Neural cell (in vitro differentiated cells): ENCODE results near the gene EBF3. TPM values are rescaled to one million over a fixed set of nuclear protein-coding genes. Genes with fewer than 3 reads are reported as not detected.

ENCODE experiments used
- H2AFZ ChIP-seq: fragments of 200-600, 300-800 bp; sonication (generic), shearing (Covaris generic); 2 replicates; pipeline ENCODE4 v1.6.0; 2014; ENCODE audit warnings: low read depth, mild to moderate bottlenecking, antibody characterized with exemption, low read length, moderate library complexity
- H3F3A ChIP-seq: fragments of 200-600 bp; shearing (Covaris generic); 2 replicates; pipeline ENCODE4 v1.6.1; 2016; ENCODE audit warnings: mild to moderate bottlenecking, moderate library complexity, mixed read lengths, antibody characterized with exemption, low read length; ENCODE audit not compliant: insufficient read depth, poor library complexity, severe bottlenecking
- H3K27ac ChIP-seq: fragments of 200-600, 300-800 bp; sonication (generic), shearing (Covaris generic); 2 replicates; pipeline ENCODE4 v1.5.1; 2014; ENCODE audit warnings: mild to moderate bottlenecking, low read length, moderate library complexity
- H3K27me3 ChIP-seq: fragments of 300-800, 200-600 bp; sonication (generic), shearing (Covaris generic); 2 replicates; pipeline ENCODE4 v1.6.0; 2014; ENCODE audit warnings: mild to moderate bottlenecking, low read depth, low read length, moderate library complexity; ENCODE audit not compliant: insufficient read depth
- H3K36me3 ChIP-seq: fragments of 300-800, 200-600 bp; sonication (generic), shearing (Covaris generic); 2 replicates; pipeline ENCODE4 v1.5.1; 2014; ENCODE audit warnings: mild to moderate bottlenecking, antibody characterized with exemption, low read length, moderate library complexity; ENCODE audit not compliant: insufficient read depth
- H3K4me2 ChIP-seq: fragments of 300-800, 200-600 bp; sonication (generic), shearing (Covaris generic); 2 replicates; pipeline ENCODE4 v1.6.0; 2014; ENCODE audit warnings: mild to moderate bottlenecking, low read length
- H3K4me3 ChIP-seq: fragments of 300-800, 200-600 bp; sonication (generic), shearing (Covaris generic); 2 replicates; pipeline ENCODE4 v1.5.1; 2014; ENCODE audit warnings: mild to moderate bottlenecking, low read length, moderate library complexity
- H3K79me2 ChIP-seq: fragments of 200-600 bp; shearing (Covaris generic); replicated peaks from 2 replicates; pipeline ENCODE4 v1.6.0; 2014; ENCODE audit warnings: mild to moderate bottlenecking, low read length, moderate library complexity; ENCODE audit not compliant: insufficient read depth
- H3K9ac ChIP-seq: fragments of 300-800, 200-600 bp; sonication (generic), shearing (Covaris generic); 2 replicates; pipeline ENCODE4 v1.6.1; 2016; ENCODE audit warnings: mild to moderate bottlenecking, low read length, mixed read lengths
- H3K9me2 ChIP-seq: fragments of 200-600 bp; shearing (Covaris generic); 2 replicates; pipeline ENCODE4 v1.6.1; 2016; ENCODE audit warnings: mild to moderate bottlenecking, low read length, mixed read lengths; ENCODE audit not compliant: insufficient read depth
- H3K9me3 ChIP-seq: fragments of 200-600, 300-800 bp; sonication (generic), shearing (Covaris generic); 2 replicates; pipeline ENCODE4 v1.6.1; 2016; ENCODE audit warnings: mild to moderate bottlenecking, mixed run types, low read length, moderate library complexity, mixed read lengths
- H4K20me1 ChIP-seq: fragments of 200-600 bp; shearing (Covaris generic); 2 replicates; pipeline ENCODE4 v1.6.1; 2016; ENCODE audit warnings: mild to moderate bottlenecking, mixed run types; ENCODE audit not compliant: insufficient read depth
- CTCF ChIP-seq: fragments of 450-650 bp; IDR thresholded peaks from 2 replicates; pipeline ENCODE4 v1.5.1; 2014; ENCODE audit warnings: antibody characterized with exemption, mild to moderate bottlenecking, moderate library complexity; ENCODE audit not compliant: poor library complexity, severe bottlenecking
- EP300 ChIP-seq: fragments of 450-650 bp; conservative IDR thresholded peaks from 2 replicates; pipeline ENCODE4 v1.6.1; 2014; ENCODE audit warnings: antibody characterized with exemption, mild to moderate bottlenecking, moderate library complexity; ENCODE audit not compliant: poor library complexity, severe bottlenecking
- EZH2 ChIP-seq: fragments of 200-600, 300-800 bp; shearing (Covaris generic), sonication (generic); IDR thresholded peaks from 2 replicates; pipeline ENCODE4 v1.6.1; 2014; ENCODE audit warnings: antibody characterized with exemption, low read length, borderline replicate concordance, mild to moderate bottlenecking; ENCODE audit not compliant: insufficient read depth, poor library complexity, severe bottlenecking
- MXI1 ChIP-seq: fragments of 450-650 bp; conservative IDR thresholded peaks from 2 replicates; pipeline ENCODE4 v1.6.1; 2014; ENCODE audit warnings: antibody characterized with exemption, mild to moderate bottlenecking; ENCODE audit not compliant: poor library complexity, severe bottlenecking
- POLR2AphosphoS5 ChIP-seq: IDR thresholded peaks from 2 replicates; pipeline ENCODE4 v1.6.1; 2012
- RAD21 ChIP-seq: fragments of 450-650 bp; conservative IDR thresholded peaks from 2 replicates; pipeline ENCODE4 v1.6.1; 2014; ENCODE audit warnings: antibody characterized with exemption, mild to moderate bottlenecking, moderate library complexity
- REST ChIP-seq: IDR thresholded peaks from 2 replicates; pipeline ENCODE4 v1.6.1; 2012; ENCODE audit warnings: borderline replicate concordance
- SMC3 ChIP-seq: fragments of 450-650 bp; conservative IDR thresholded peaks from 2 replicates; pipeline ENCODE4 v1.6.1; 2014; ENCODE audit warnings: antibody characterized with exemption, mild to moderate bottlenecking, moderate library complexity; ENCODE audit not compliant: poor library complexity
- TAF1 ChIP-seq: IDR thresholded peaks from 2 replicates; pipeline ENCODE4 v1.6.1; 2012; ENCODE audit warnings: low read depth
- polyA plus RNA-seq: library from polyadenylated mRNA; depleted of rRNA; stranded (reverse); fragments of >200 nt; gene quantifications from 2 replicates; pipeline ENCODE4 v1.2.3, GENCODE V29; 2014

The EBF3 gene
- polyA plus RNA-seq, 1 donor from 2014 or later = 0.38 TPM

- H3K27ac ChIP-seq = no peak overlapping the region
- no peaks in the 10 kb centered on the region for H3K9me3 ChIP-seq
- H3K9me2 ChIP-seq = no peaks in the 10 kb centered on the region
- H3K9ac ChIP-seq = no peak overlapping the region
- TF ChIP-seq MXI1 = no peak
- TF ChIP-seq EP300 = no peak
- no peak for TF ChIP-seq CTCF
- TF ChIP-seq REST = no peak
- no peak for TF ChIP-seq RAD21
- no peak for TF ChIP-seq POLR2AphosphoS5
- no peak for TF ChIP-seq SMC3
- TF ChIP-seq EZH2 = no peak
- TF ChIP-seq TAF1 = no peak
- H3K27me3 ChIP-seq = no peaks in the 10 kb centered on the region
- no peaks in the 10 kb centered on the region for H3F3A ChIP-seq
- H2AFZ ChIP-seq = no peak overlapping the region
- no peak overlapping the region for H3K4me3 ChIP-seq
- no peak overlapping the region for H3K4me2 ChIP-seq
- no peaks in the 10 kb centered on the region for H4K20me1 ChIP-seq
- no peaks in the 10 kb centered on the region for H3K36me3 ChIP-seq
- no peaks in the 10 kb centered on the region for H3K79me2 ChIP-seq
These were observed 123.9 kb downstream of the EBF3 start for GRCh38 chr10:129840196-129840590.

GRCh38 chr10:129839285-129840195 lies 124.5 kb downstream of the EBF3 start:
- H3K36me3 ChIP-seq = no peaks in the 10 kb centered on the region
- no peaks in the 10 kb centered on the region for H3F3A ChIP-seq
- H3K27me3 ChIP-seq = no peaks in the 10 kb centered on the region
- TF ChIP-seq TAF1 = no peak
- TF ChIP-seq EP300 = no peak
- no peak for TF ChIP-seq SMC3
- no peak for TF ChIP-seq POLR2AphosphoS5
- TF ChIP-seq CTCF = no peak
- TF ChIP-seq REST = no peak
- no peak for TF ChIP-seq RAD21
- no peak for TF ChIP-seq EZH2
- no peak for TF ChIP-seq MXI1
- H3K27ac ChIP-seq = no peak overlapping the region
- H3K79me2 ChIP-seq = no peaks in the 10 kb centered on the region
- H3K9ac ChIP-seq = no peak overlapping the region
- H2AFZ ChIP-seq = no peak overlapping the region
- no peaks in the 10 kb centered on the region for H4K20me1 ChIP-seq
- no peak overlapping the region for H3K4me3 ChIP-seq
- H3K9me3 ChIP-seq = no peaks in the 10 kb centered on the region
- H3K4me2 ChIP-seq = no peak overlapping the region
- H3K9me2 ChIP-seq = no peaks in the 10 kb centered on the region
